Hypothalamus (tissue), 51 donors: ENCODE measurements around the gene GNG7.
A peak's percentile ranks its signal among the peaks of the same experiment; 100 is the strongest.
"Not testable (repeated sequence)": the region's sequence is repeated elsewhere in the genome, so short reads cannot be mapped to it uniquely, and the experiment has no call there.

Source experiments
- DNase-seq, 51 donors: peaks; one replicate each; lab custom pipeline; 2025; lab: John Stamatoyannopoulos, UW

The GNG7 gene

GRCh38 chr19:2495130-2495641 is 207.3 kb downstream of the GNG7 start:
- peak in 19 of 51 donors; percentile 6 to 62 (median 39) for DNase-seq

GRCh38 chr19:2494447-2495129 is 207.9 kb downstream of the GNG7 start:
- DNase-seq, result peak in 45 of 51 donors; percentile 11 to 91 (median 62)

GRCh38 chr19:2494084-2494446 is 208.4 kb downstream of the GNG7 start:
- DNase-seq, result peak in 2 of 51 donors; percentile 11 to 69

GRCh38 chr19:2493448-2493847 is 209.0 kb downstream of the GNG7 start:
- DNase-seq, result not testable (repeated sequence)

DNA sequence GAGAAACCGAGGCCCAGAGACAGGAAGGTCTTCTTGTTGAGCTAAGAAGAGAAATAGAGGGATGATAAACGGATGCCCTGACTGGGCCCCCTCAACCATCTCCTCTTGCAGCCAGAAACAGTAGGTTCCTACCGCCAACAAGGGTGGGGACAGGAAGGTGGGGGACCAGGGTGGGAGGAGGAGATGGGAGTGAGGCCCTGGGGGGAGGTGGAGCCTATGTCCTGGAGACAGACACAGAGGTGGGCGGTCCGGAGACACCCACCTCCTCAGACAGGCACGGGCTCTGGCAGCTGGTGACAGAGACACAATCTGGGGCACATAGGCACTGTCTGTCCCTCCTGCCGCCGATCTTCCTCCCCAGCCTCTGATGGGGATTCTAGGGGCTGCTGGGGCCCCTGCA is 209.6 kb downstream of the GNG7 start:
- no peak for DNase-seq

GRCh38 chr19:2491130-2491801 is 211.2 kb downstream of the GNG7 start:
- no peak for DNase-seq

DNA sequence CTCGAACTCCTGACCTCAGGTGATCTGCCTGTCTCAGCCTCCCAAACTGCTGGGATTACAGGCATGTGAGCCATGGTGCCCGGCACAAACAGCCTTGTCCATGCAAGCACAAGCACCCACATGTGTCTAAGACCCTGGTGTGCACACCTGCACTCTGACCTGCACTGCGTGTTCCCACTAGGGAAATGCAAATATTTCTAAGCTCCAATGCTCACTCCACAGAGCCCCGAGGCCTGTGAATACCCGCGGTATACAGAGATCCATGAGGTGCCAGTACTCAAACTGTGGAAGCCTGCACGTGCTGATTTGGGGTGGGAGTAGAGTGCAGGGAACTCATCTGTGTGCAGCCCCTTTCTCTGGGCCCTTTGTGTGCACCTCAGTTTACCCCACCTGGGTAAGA is 211.8 kb downstream of the GNG7 start:
- no peak for DNase-seq

DNA sequence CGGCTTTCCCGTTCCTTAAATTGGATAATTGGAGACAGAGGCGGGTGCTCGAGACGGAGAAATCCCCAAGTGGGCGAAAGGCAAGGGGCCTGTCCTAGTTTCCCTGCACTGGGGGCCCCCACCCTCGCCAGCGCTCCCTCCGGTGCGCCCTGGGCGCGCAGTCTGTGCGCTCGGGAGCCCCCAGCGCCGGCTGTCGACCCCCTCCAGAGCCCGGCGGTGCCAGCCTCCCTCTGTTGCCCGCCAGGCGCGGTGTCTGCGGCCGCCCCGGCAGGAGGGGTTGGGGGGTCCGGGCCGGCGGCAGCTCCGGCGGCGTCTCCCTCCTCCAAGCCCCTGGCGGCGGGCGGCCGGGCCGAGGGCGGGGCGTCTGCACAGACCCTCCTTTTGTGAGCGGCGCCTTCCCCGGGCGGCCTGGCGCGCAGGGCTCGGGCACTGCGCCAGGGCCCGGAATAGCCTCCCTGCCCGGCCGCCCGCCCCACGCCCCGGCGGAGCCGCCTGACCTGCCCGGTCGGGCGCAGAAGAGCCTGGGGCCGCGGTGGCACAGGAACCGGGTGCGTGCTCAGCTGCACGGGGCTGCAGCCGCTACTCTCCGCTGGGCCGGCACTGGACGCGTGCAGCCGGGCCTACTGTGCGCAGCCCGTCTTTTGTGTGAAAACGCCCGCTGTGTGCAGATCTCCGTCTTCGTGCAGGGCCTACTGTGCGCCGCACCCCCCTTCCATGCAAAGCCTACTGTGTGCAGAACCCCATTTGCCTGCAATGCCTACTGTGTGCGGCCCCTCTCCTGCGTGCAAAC is 213.4 kb downstream of the GNG7 start:
- peak in 28 of 51 donors; percentile 4 to 73 (median 36) for DNase-seq

- peak in 1 of 51 donors; percentile 59 for DNase-seq
Measured at GRCh38 chr19:2488405-2488941, 214.0 kb downstream of the GNG7 start.

DNA sequence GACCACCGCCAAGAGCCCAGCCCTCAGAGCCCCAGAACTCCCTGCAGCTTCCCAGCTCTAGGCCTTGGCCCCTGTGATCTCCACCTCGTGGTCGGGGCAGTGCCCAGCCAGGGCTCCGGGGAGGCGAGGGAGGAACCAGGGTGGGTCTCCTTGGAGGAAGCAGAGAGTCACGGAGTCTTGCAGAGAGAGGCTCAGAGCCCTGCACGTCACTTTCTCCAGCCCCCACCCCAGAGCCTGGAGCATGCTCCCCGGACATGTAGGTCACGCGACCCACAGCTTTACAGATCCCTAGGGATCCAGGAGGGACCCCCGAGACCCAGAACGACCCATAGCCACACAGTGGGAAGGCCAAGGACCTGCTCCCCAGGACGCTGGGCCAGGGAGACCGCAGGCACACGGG is 214.7 kb downstream of the GNG7 start:
- no peak for DNase-seq

GRCh38 chr19:2487090-2487489 is 215.4 kb downstream of the GNG7 start:
- DNase-seq, result no peak

DNA sequence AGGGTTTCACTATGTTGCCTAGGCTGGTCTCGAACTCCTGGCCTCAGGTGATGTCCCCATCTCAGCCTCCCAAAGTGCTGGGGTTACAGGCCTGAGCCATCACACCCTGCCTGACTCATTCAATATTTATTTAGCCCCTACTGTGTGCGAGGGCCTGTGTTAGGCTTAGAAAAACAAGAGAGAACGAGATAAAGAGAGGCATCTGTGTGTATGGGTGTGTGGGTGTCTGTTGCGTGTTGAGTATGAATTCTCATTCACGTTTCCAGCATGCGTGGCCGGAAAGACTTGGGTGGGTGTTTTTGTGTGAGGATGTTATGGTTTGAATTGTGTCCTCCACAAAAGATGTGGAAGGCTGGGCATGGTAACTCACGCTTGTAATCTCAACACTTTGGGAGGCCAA is 217.1 kb downstream of the GNG7 start:
- no peak for DNase-seq

GRCh38 chr19:2484178-2484937 is 218.1 kb downstream of the GNG7 start:
- no peak for DNase-seq

- no peak for DNase-seq
Measured at GRCh38 chr19:2483484-2484151, 218.9 kb downstream of the GNG7 start.

DNA sequence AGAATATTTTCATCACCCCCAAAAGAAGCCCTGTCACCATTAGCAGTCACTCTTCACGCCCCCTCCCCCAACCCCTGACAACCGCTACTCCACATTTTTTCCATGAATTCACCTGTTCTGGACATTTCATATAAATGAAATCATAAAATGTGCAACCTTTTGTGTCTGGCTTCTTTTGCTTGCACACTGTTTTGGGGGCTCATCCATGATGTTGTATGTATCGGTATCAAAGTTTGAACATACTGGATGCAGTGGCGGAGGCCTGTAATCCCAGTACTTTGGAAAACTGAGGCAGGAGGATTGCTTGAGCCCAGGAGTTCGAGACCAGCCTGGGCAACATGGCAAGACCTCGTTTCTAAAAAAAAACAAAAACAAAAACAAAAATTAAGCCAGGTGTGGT is 219.4 kb downstream of the GNG7 start:
- no peak for DNase-seq

GRCh38 chr19:2482354-2483038 is 220.0 kb downstream of the GNG7 start:
- no peak for DNase-seq

DNA sequence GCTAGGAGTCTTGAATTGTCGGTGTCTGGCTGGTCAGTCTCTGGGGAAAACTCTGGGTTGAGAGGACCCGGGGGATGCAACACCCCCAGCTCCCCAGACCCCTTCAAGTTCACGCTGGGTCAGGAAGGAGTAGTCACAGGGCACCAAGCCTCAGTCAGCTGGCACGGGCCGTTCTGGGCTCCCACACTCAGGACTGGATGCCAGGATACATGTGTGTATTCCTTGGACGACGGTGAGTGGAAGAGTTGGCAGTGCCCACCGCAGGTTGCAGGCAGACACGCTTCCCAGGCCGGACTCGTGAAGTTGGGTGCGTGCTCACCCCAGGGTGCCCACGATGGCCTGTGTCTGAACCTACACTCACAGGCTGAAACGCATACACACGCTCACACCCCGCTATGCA is 221.0 kb downstream of the GNG7 start:
- DNase-seq, result peak in 1 of 51 donors; percentile 8

DNA sequence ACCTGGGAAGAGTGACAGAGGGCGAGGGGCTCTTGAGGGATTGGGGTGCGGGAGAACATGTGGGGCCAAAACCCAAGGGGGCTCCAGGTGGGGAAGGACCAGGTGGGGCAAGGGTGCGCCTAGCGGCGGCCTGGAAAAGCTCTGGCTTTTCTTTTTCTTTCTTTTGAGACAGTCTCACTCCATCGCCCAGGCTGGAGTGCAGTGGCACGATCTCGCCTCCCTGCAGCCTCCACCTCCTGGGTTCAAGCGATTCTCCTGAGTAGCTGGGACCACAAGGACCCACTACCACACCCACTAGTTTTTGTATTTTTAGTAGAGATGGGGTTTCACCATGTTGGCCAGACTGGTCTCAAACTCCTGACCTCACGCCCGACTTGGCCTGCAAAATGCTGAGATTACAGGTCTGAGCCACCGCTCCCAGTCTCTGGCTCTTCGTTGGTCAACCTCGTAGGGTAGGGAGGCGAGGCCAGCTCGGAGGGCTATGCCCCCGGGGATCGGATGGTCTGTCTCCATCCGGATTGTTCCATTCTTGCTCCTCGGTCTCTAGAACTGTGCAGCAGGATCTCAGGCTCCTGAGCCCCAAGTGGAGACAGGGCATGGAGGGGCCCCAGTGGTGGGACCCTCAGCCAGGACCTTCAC is 222.8 kb downstream of the GNG7 start:
- peak in 1 of 51 donors; percentile 42 for DNase-seq
